AG09309 (cell line): ENCODE results near the gene ACTR1A.

Experiments used
- DNase-seq: peaks from one replicate; pipeline ENCODE4 v3.0.0-alpha.2; 2010; ENCODE audit warnings: low read depth
- H3K4me3 ChIP-seq: 2 replicates; pipeline ENCODE4 v1.5.1; 2011; ENCODE audit warnings: mild to moderate bottlenecking, low read depth, low read length, moderate library complexity; ENCODE audit not compliant: control insufficient read depth
- TF ChIP-seq, protein P1 (sequence below): IDR thresholded peaks from 2 replicates; pipeline ENCODE4 v1.5.1; 2011; ENCODE audit warnings: mild to moderate bottlenecking, low read depth, low read length, inconsistent platforms; ENCODE audit not compliant: insufficient read depth, control insufficient read depth; ENCODE audit errors: missing control alignments

ACTR1A gene

DNA sequence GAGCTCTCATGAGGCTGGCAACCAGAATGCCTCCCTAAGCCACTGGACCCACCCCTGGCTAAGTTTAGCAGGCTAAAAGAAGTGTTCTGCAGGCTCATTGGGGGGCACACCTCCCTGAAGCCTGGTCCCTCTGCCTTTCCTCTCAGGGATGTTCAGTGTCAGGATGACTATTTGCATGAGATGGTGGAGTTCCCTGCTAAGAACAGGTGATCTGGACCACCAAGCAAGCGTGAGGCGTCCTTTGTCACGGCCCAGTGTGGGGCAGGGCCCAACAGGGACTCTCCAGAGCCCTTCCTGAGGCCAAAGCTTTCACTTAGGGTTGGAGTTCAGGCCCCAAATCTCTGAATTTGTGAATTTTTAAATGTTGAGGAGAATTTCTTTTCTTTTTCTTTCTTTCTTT, 13.2 kb upstream of the ACTR1A start:
- no peak for DNase-seq
- TF ChIP-seq, protein P1, sequence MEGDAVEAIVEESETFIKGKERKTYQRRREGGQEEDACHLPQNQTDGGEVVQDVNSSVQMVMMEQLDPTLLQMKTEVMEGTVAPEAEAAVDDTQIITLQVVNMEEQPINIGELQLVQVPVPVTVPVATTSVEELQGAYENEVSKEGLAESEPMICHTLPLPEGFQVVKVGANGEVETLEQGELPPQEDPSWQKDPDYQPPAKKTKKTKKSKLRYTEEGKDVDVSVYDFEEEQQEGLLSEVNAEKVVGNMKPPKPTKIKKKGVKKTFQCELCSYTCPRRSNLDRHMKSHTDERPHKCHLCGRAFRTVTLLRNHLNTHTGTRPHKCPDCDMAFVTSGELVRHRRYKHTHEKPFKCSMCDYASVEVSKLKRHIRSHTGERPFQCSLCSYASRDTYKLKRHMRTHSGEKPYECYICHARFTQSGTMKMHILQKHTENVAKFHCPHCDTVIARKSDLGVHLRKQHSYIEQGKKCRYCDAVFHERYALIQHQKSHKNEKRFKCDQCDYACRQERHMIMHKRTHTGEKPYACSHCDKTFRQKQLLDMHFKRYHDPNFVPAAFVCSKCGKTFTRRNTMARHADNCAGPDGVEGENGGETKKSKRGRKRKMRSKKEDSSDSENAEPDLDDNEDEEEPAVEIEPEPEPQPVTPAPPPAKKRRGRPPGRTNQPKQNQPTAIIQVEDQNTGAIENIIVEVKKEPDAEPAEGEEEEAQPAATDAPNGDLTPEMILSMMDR: no peak

DNA sequence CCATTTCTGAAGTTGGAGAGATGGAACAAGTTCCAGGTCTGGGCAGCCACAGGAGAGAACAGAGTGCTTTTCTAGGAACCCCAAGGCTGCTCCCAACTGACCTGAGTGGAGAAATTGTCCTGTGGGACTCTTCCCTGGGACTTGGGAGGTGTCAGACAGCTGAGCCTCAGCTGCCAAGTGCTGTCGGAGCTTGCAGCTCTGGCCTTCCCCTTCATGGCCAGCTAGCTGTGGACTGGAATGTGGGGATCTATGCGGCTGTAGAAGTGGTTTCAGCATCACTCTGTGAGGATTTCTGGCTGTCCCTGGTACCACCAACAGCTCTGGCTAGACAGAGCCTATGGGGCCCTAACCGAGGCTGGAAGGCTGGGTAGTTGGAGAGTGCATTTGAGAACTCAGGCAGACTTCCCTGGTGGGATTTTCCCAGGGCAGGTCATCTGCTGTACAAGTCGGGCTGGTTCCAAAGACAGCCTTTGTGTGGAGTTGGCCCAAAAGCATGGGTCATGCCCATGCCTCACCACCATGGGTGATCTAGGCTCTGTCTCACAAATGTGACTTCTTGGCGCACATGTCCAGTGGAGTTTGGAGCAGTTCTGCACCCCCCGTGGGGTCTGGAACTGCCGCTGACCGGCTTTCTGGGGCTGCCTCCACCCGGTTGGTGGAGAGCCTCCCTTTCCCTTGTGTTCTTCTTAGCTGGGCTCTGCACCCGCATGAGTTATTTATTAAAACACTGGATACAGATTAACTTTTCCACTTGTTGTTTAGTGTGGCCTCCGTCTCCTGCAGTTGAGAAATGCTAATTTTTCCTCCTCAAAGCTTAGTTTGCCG, 12.2 kb upstream of the ACTR1A start:
- DNase-seq: no peak
- TF ChIP-seq, protein P1: no peak
- H3K4me3 ChIP-seq: no peak overlapping the region

More for the DNA sequence above, 13.2 kb upstream of the ACTR1A start:
- no peak overlapping the region for H3K4me3 ChIP-seq

DNA sequence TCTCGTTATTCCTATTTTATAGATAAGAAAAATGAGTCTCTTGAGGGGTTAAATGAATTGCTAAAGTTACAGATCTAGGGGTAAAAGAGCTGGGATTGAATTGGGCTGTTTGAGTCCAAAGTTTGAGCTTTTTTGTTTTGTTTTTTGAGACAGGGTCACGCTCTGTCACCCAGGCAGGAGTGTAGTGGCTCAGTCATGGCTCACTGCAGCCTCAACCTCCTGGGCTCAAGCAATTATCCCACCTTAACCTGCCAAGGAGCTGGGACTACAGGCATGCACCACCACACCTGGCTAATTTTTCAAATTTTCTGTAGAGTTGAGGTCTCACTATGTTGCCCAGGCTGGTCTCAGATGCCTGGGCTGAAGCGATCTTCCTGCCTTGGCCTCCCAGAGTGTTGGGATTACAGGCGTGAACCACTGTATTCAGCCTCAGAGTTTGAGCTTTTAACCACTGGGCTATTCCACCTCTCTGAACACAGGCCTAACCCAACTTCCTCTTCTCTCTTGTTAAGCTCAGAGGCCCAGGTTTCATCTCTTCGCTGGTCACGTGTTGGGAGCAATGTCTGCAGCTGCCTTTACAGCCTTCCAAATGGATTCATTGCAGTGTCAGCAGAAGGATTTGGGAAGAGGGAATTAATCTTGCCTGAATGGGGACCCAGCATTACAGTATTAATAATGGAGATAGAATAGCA, 9.2 kb upstream of the ACTR1A start:
- TF ChIP-seq, protein P1: no peak
- no peak for DNase-seq
- no peak overlapping the region for H3K4me3 ChIP-seq

DNA sequence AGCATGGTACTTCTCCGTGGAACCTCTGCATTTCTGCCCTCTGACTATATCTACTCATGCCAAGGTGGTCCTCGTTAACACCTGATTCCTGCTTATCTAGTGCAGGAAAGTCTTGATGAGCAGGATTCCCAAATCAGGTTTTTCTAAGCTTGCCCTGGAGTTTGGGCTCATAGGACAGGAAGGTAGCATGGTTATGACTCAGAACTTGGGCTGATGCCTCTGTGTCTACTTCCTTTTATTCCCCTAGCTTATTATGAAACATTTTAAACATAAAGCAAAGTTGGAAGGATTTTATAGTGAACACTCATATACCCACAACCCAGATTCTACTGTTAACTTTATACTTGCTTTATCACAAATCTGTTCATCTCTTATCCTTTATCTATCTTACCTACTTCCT, 6.9 kb upstream of the ACTR1A start:
- H3K4me3 ChIP-seq: no peak overlapping the region
- no peak for DNase-seq
- TF ChIP-seq, protein P1: no peak

DNA sequence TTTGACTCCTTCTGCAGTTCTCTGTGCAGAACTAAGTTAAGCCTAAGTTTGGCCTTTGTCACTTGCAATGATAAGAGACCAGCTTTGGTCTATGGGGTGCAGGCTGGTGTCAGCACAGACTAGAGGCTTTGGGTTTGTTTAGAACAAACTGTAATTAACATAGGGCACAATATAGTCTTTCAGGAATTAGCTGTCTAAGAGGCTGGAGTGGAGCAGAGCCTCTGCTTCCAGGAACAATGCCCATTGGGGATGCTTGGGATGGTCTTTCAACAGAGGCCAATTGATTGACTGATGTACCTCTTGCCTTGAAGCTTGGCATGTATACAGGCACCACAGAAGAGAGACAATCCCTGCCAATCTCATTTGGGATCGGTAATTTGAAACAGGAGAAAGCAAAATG, 6.0 kb upstream of the ACTR1A start:
- H3K4me3 ChIP-seq: no peak overlapping the region
- TF ChIP-seq, protein P1: no peak
- no peak for DNase-seq

DNA sequence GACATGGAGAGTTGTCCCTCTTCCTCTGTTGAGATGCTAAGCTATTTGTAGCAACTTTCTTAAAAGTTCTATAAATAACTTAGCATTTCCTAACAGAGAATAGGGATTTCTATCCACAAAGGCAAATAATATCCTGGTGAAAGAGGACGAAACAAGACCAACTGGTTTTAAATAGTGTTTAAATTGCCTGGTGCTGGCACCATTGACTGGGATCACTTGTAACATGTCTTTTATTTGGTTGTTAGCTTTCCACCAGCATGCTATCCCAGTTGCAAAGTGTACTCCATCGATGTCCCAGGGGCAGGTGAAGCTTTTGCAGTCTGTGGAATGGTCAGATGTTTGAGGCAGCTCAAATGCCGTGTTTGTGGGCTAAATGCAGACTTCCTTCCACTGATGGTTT, 5.0 kb upstream of the ACTR1A start:
- DNase-seq: no peak

More for the DNA sequence above, 5.0 kb upstream of the ACTR1A start:
- TF ChIP-seq, protein P1: no peak
- no peak overlapping the region for H3K4me3 ChIP-seq
